Measurements from ENCODE around the gene LTBP1. TPM values are rescaled to one million over a fixed set of nuclear protein-coding genes. Genes with fewer than 3 reads are reported as not detected.

The LTBP1 gene
- polyA plus RNA-seq, 2 of the 4 experiments (the other 2 are of a cell fraction), result 23.8 to 30.4 TPM

GRCh38 chr2:33068261-33068660 is 121.5 kb downstream of the LTBP1 start (continued):
- TF ChIP-seq ATOH8 (CRISPR knock-in tag; IDR thresholded peaks at IDR 0.05; ENCODE audit: low read depth) (0 out of 2 replicates have a peak, but pooled peaks have one; percentile 23), PHF8 (IDR thresholded peaks at IDR 0.05; ENCODE audit: borderline replicate concordance, low read depth) (no peak), ESRRA (IDR thresholded peaks at IDR 0.05; ENCODE audit: borderline replicate concordance, low read length) (no peak), JUN (IDR thresholded peaks at IDR 0.05) (no peak), MAZ (IDR thresholded peaks at IDR 0.05; ENCODE audit: borderline replicate concordance, low read depth, low read length) (no peak), ZFP36 (IDR thresholded peaks at IDR 0.05; ENCODE audit: borderline replicate concordance, partially characterized antibody) (no peak), ZNF302 (CRISPR knock-in tag; IDR thresholded peaks at IDR 0.05) (no peak), CBX2 (IDR thresholded peaks at IDR 0.05; ENCODE audit: borderline replicate concordance, low read depth) (no peak), ZSCAN20 (CRISPR knock-in tag; IDR thresholded peaks at IDR 0.05) (no peak), RCOR1 (IDR thresholded peaks at IDR 0.05; ENCODE audit: low read depth, low read length) (no peak), REST (IDR thresholded peaks at IDR 0.05) (no peak), HOXB5 (CRISPR knock-in tag; IDR thresholded peaks at IDR 0.05) (peak; percentile 43; the same call in 1 of the 2 replicates), RNF2 (IDR thresholded peaks at IDR 0.05; ENCODE audit: borderline replicate concordance, low read depth) (no peak), RARB (CRISPR knock-in tag; IDR thresholded peaks at IDR 0.05) (no peak), ELK1 (IDR thresholded peaks at IDR 0.05; ENCODE audit: low read depth, low read length) (no peak), KDM1A (IDR thresholded peaks at IDR 0.05; ENCODE audit: low read depth) (no peak), TFCP2L1 (CRISPR knock-in tag; IDR thresholded peaks at IDR 0.05) (no peak), MAFK (IDR thresholded peaks at IDR 0.05; ENCODE audit: partially characterized antibody) (peak; percentile 94)
- TF ChIP-seq, protein P1, sequence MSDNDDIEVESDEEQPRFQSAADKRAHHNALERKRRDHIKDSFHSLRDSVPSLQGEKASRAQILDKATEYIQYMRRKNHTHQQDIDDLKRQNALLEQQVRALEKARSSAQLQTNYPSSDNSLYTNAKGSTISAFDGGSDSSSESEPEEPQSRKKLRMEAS (IDR thresholded peaks at IDR 0.05), result no peak

DNA sequence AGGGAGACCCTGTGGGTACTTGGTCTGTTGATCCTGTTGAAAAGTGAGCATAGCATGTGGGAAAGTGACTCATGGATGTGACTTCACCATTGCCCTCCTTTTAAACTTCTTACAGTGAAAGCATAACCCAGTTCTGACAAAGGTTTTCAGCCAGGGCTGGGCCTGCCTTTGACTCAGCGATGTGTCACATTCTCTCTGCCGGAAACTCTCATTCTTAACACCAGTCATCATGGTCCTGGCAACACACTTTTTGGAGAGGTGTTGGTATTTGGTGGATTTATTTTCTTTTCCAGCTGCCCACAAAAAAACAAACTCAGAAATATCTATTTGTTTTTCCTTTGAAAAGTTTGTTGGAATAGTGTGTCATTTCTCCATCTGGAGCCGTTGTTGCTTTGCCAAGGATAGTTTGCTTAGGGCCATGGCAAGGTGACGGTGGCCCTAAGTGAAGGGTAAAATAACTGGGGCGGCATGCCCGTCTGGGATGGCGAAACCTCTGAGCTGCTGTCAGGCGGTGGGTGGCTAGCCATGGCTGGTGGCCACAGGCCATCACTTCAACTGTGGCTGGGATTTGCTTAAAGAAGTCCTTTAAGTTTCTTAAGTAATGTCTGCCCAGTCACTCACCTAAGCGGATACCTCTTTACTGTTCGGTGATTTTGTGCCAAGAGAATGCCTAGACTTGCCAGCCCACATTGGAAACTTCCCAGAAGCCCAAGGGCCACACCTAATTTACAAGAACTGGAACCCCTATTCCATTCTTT is 123.3 kb downstream of the LTBP1 start:
- WGBS (ENCODE audit: missing lambda C conversion rate), result 7% methylated on average over 10 of the region's 10 CpGs
- Histone ChIP-seq H3K4me3 (0 out of 3 replicates have a peak overlapping the region, but pooled peaks have one; percentile 3), H3K4me1 (peaks cover 58% of the 10 kb centered on the region), H3K27ac (peak overlapping the region; percentile 73 to 84), H3K4me2 (peak overlapping the region; percentile 69), H3K9me3 (peaks cover 4% of the 10 kb centered on the region; the same call in 1 of the 3 replicates)
- FAIRE-seq, result peak; percentile 91
- peak; percentile 85 to 97 for DNase-seq (ENCODE audit: low read depth in 1 of 2, low spot score in 1 of 2)
- ChIA-PET CTCF (interaction anchor here (1.0 to 1.8 kb wide), 7 partner anchors 12 to 206 kb away, joined by 3 to 6 read pairs (median 4); no protein-coding TSS in a partner anchor), POLR2A (interaction anchor here (0.6 to 1.5 kb wide), 3 partner anchors 18 to 435 kb away, joined by 3 to 7 read pairs (median 6); no protein-coding TSS in a partner anchor)
- peak; percentile 95 to 97 for ATAC-seq
- TF ChIP-seq EP300 (IDR thresholded peaks at IDR 0.05) (peak; percentile 83 to 85; a peak in 4 of 5 replicates), EHMT2 (IDR thresholded peaks at IDR 0.05; ENCODE audit: low read depth) (0 out of 2 replicates have a peak, but pooled peaks have one; percentile 49), POLR2AphosphoS2 (conservative IDR thresholded peaks at IDR 0.05; ENCODE audit: low read length) (no peak), HOXA7 (CRISPR knock-in tag; IDR thresholded peaks at IDR 0.05) (no peak), SMC3 (IDR thresholded peaks at IDR 0.05) (peak; percentile 57), GATA3 (IDR thresholded peaks at IDR 0.05; ENCODE audit: borderline replicate concordance) (peak; percentile 93), RFX5 (IDR thresholded peaks at IDR 0.05) (peak; percentile 53; the same call in 1 of the 2 replicates), EHF (CRISPR knock-in tag; IDR thresholded peaks at IDR 0.05) (no peak), CBX8 (IDR thresholded peaks at IDR 0.05) (no peak), CBX2 (IDR thresholded peaks at IDR 0.05; ENCODE audit: borderline replicate concordance, low read depth) (no peak), MAFK (IDR thresholded peaks at IDR 0.05; ENCODE audit: partially characterized antibody) (peak; percentile 40), JUN (IDR thresholded peaks at IDR 0.05) (peak; percentile 93 to 98; a peak in 4 of 5 replicates), ZNF302 (CRISPR knock-in tag; IDR thresholded peaks at IDR 0.05) (no peak), ZSCAN20 (CRISPR knock-in tag; IDR thresholded peaks at IDR 0.05) (0 out of 2 replicates have a peak, but pooled peaks have one; percentile 49), RAD21 (conservative IDR thresholded peaks at IDR 0.05 in 1 of 2, IDR thresholded peaks at IDR 0.05 in 1 of 2) (peak; percentile 25 to 69; a peak in 4 of 5 replicates), HOXB5 (CRISPR knock-in tag; IDR thresholded peaks at IDR 0.05) (0 out of 2 replicates have a peak, but pooled peaks have one; percentile 44), ZC3H11A (IDR thresholded peaks at IDR 0.05) (no peak)
- TF ChIP-seq, protein P1 (IDR thresholded peaks at IDR 0.05), result peak; percentile 92
- TF ChIP-seq, protein P2, sequence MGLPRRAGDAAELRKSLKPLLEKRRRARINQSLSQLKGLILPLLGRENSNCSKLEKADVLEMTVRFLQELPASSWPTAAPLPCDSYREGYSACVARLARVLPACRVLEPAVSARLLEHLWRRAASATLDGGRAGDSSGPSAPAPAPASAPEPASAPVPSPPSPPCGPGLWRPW (IDR thresholded peaks at IDR 0.05), result peak; percentile 69
